Stimulated activated naive CD8-positive, alpha-beta T cell treated with anti-CD3 and anti-CD28 coated beads, Interleukin-15, amount 100 ng/mL, for 72 hours (primary cell): ENCODE results near the gene CHPF2.
A peak's percentile ranks its signal among the peaks of the same experiment; 100 is the strongest.

ENCODE experiments used
- ATAC-seq: fragments of 150-1000 bp; cut with Tn5 transposase; 2 replicates; pipeline ENCODE4 v1.10.0; 2021; ENCODE audit warnings: mild to moderate bottlenecking, moderate library complexity
- DNase-seq, 2 donors: peaks; one replicate each; pipeline ENCODE4 v3.0.0; 2021 to 2022
- H3K27ac Mint-ChIP-seq, 2 donors: one replicate each; pipeline ENCODE4 v1.8.0; 2022; ENCODE audit warnings: mild to moderate bottlenecking in 2 of 2, mixed read lengths in 2 of 2, moderate library complexity in 2 of 2
- H3K27me3 Mint-ChIP-seq: one replicate; pipeline ENCODE4 v1.8.0; 2022; ENCODE audit warnings: mixed read lengths
- H3K4me1 Mint-ChIP-seq: one replicate; pipeline ENCODE4 v1.8.0; 2022; ENCODE audit warnings: mild to moderate bottlenecking, mixed read lengths
- H3K4me3 Mint-ChIP-seq, 2 donors: one replicate each; pipeline ENCODE4 v1.8.0; 2022; ENCODE audit warnings: mild to moderate bottlenecking in 2 of 2, mixed read lengths in 2 of 2, moderate library complexity in 1 of 2
- H3K9me3 Mint-ChIP-seq, 2 donors: one replicate each; pipeline ENCODE4 v1.8.0; 2022; ENCODE audit warnings: mixed read lengths in 2 of 2

The CHPF2 gene

GRCh38 chr7:151198945-151199848 lies 33.1 kb upstream of the CHPF2 start:
- no peak for ATAC-seq
- no peaks in the 10 kb centered on the region for H3K9me3 Mint-ChIP-seq

GRCh38 chr7:151201344-151201743 lies 30.9 kb upstream of the CHPF2 start:
- ATAC-seq: no peak
- Mint-ChIP-seq H3K27ac (peak overlapping the region; percentile 1 to 27), H3K9me3 (no peaks in the 10 kb centered on the region), H3K4me3 (no peak overlapping the region), H3K27me3 (peaks cover 9% of the 10 kb centered on the region), H3K4me1 (peaks cover 6% of the 10 kb centered on the region)
- no peak for DNase-seq

More at GRCh38 chr7:151198945-151199848, 33.1 kb upstream of the CHPF2 start:
- Mint-ChIP-seq H3K27me3 (peaks cover 9% of the 10 kb centered on the region), H3K27ac (no peak overlapping the region), H3K4me3 (no peak overlapping the region), H3K4me1 (peaks cover 4% of the 10 kb centered on the region)
- no peak for DNase-seq

GRCh38 chr7:151201751-151202150 lies 30.5 kb upstream of the CHPF2 start:
- no peak overlapping the region for H3K27ac Mint-ChIP-seq
- H3K4me3 Mint-ChIP-seq: no peak overlapping the region
- DNase-seq (no peak), ATAC-seq (no peak)
- no peaks in the 10 kb centered on the region for H3K9me3 Mint-ChIP-seq
- peaks cover 10% of the 10 kb centered on the region for H3K4me1 Mint-ChIP-seq
- peaks cover 9% of the 10 kb centered on the region for H3K27me3 Mint-ChIP-seq

- H3K9me3 Mint-ChIP-seq: no peaks in the 10 kb centered on the region
- H3K4me3 Mint-ChIP-seq: no peak overlapping the region
- peaks cover 21% of the 10 kb centered on the region for H3K4me1 Mint-ChIP-seq
- no peak for ATAC-seq
- peak overlapping the region in 1 of 2 donors; percentile 42 for H3K27ac Mint-ChIP-seq
- H3K27me3 Mint-ChIP-seq: peaks cover 9% of the 10 kb centered on the region
- DNase-seq: no peak
Observed at GRCh38 chr7:151202836-151203235, 29.4 kb upstream of the CHPF2 start.

- ATAC-seq (no peak), DNase-seq (no peak)
- Mint-ChIP-seq H3K27me3 (peaks cover 9% of the 10 kb centered on the region), H3K27ac (no peak overlapping the region), H3K4me3 (no peak overlapping the region), H3K4me1 (peaks cover 29% of the 10 kb centered on the region), H3K9me3 (no peaks in the 10 kb centered on the region)
Observed at GRCh38 chr7:151204383-151205032, 27.8 kb upstream of the CHPF2 start.

- ATAC-seq (no peak), DNase-seq (no peak)
- Mint-ChIP-seq H3K27ac (no peak overlapping the region), H3K27me3 (peaks cover 9% of the 10 kb centered on the region), H3K9me3 (no peaks in the 10 kb centered on the region), H3K4me1 (peaks cover 29% of the 10 kb centered on the region), H3K4me3 (no peak overlapping the region)
Observed at GRCh38 chr7:151205730-151206129, 26.6 kb upstream of the CHPF2 start.

- Mint-ChIP-seq H3K27ac (peak overlapping the region in 1 of 2 donors; percentile 37), H3K27me3 (no peaks in the 10 kb centered on the region)
- DNase-seq: no peak
Observed at GRCh38 chr7:151206914-151207313, 25.4 kb upstream of the CHPF2 start.

GRCh38 chr7:151207315-151207714 lies 25.0 kb upstream of the CHPF2 start:
- Mint-ChIP-seq H3K9me3 (no peaks in the 10 kb centered on the region), H3K27me3 (no peaks in the 10 kb centered on the region), H3K27ac (no peak overlapping the region), H3K4me3 (no peak overlapping the region), H3K4me1 (peaks cover 29% of the 10 kb centered on the region)
- DNase-seq (no peak), ATAC-seq (peak; percentile 41)

More at GRCh38 chr7:151206914-151207313, 25.4 kb upstream of the CHPF2 start:
- H3K4me1 Mint-ChIP-seq: peaks cover 29% of the 10 kb centered on the region
- H3K9me3 Mint-ChIP-seq: no peaks in the 10 kb centered on the region
- ATAC-seq: peak; percentile 48
- no peak overlapping the region for H3K4me3 Mint-ChIP-seq

GRCh38 chr7:151207804-151208203 lies 24.5 kb upstream of the CHPF2 start:
- DNase-seq: no peak
- no peaks in the 10 kb centered on the region for H3K9me3 Mint-ChIP-seq
- ATAC-seq: no peak
- H3K27me3 Mint-ChIP-seq: no peaks in the 10 kb centered on the region
- peaks cover 29% of the 10 kb centered on the region for H3K4me1 Mint-ChIP-seq
- no peak overlapping the region for H3K4me3 Mint-ChIP-seq
- peak overlapping the region in 1 of 2 donors; percentile 62 for H3K27ac Mint-ChIP-seq

- DNase-seq (no peak), ATAC-seq (no peak)
- no peaks in the 10 kb centered on the region for H3K9me3 Mint-ChIP-seq
- peaks cover 29% of the 10 kb centered on the region for H3K4me1 Mint-ChIP-seq
- no peak overlapping the region for H3K27ac Mint-ChIP-seq
- H3K4me3 Mint-ChIP-seq: no peak overlapping the region
- no peaks in the 10 kb centered on the region for H3K27me3 Mint-ChIP-seq
Observed at GRCh38 chr7:151208253-151208862, 23.9 kb upstream of the CHPF2 start.

GRCh38 chr7:151209588-151209987 lies 22.7 kb upstream of the CHPF2 start:
- Mint-ChIP-seq H3K4me1 (peaks cover 29% of the 10 kb centered on the region), H3K27ac (peak overlapping the region; percentile 5 to 35), H3K4me3 (no peak overlapping the region), H3K9me3 (no peaks in the 10 kb centered on the region), H3K27me3 (no peaks in the 10 kb centered on the region)
- ATAC-seq: no peak
- no peak for DNase-seq

- Mint-ChIP-seq H3K9me3 (no peaks in the 10 kb centered on the region), H3K4me3 (no peak within 1 kb of the TSS), H3K27me3 (no peaks in the 10 kb centered on the region), H3K27ac (peak within 1 kb of the TSS; percentile 5 to 35), H3K4me1 (peaks cover 29% of the 10 kb centered on the region)
- no peak for ATAC-seq
- no peak for DNase-seq
Observed at GRCh38 chr7:151210087-151210854, 22.0 kb upstream of the CHPF2 start, which contains the start of gene H2BK1. Gene H2BK1 (minus strand): TSS chr7:151210488. CDS start chr7:151210318, 170 bp downstream.

GRCh38 chr7:151211155-151211772 lies 21.0 kb upstream of the CHPF2 start:
- Mint-ChIP-seq H3K4me3 (no peak overlapping the region), H3K27ac (no peak overlapping the region), H3K4me1 (peaks cover 24% of the 10 kb centered on the region), H3K9me3 (no peaks in the 10 kb centered on the region), H3K27me3 (no peaks in the 10 kb centered on the region)
- no peak for DNase-seq
- ATAC-seq: no peak

GRCh38 chr7:151212626-151213025 lies 19.7 kb upstream of the CHPF2 start:
- no peak for DNase-seq
- H3K9me3 Mint-ChIP-seq: no peaks in the 10 kb centered on the region
- H3K27ac Mint-ChIP-seq: no peak overlapping the region
- no peak for ATAC-seq
- no peaks in the 10 kb centered on the region for H3K27me3 Mint-ChIP-seq
- no peak overlapping the region for H3K4me3 Mint-ChIP-seq
- peaks cover 10% of the 10 kb centered on the region for H3K4me1 Mint-ChIP-seq

GRCh38 chr7:151213826-151214225 lies 18.5 kb upstream of the CHPF2 start:
- no peak overlapping the region for H3K4me3 Mint-ChIP-seq
- DNase-seq (no peak), ATAC-seq (no peak)
- no peaks in the 10 kb centered on the region for H3K9me3 Mint-ChIP-seq
- peaks cover 5% of the 10 kb centered on the region for H3K4me1 Mint-ChIP-seq
- H3K27ac Mint-ChIP-seq: no peak overlapping the region
- no peaks in the 10 kb centered on the region for H3K27me3 Mint-ChIP-seq
